ENCODE measurements around the gene CDK5RAP3.

CDK5RAP3 gene

DNA sequence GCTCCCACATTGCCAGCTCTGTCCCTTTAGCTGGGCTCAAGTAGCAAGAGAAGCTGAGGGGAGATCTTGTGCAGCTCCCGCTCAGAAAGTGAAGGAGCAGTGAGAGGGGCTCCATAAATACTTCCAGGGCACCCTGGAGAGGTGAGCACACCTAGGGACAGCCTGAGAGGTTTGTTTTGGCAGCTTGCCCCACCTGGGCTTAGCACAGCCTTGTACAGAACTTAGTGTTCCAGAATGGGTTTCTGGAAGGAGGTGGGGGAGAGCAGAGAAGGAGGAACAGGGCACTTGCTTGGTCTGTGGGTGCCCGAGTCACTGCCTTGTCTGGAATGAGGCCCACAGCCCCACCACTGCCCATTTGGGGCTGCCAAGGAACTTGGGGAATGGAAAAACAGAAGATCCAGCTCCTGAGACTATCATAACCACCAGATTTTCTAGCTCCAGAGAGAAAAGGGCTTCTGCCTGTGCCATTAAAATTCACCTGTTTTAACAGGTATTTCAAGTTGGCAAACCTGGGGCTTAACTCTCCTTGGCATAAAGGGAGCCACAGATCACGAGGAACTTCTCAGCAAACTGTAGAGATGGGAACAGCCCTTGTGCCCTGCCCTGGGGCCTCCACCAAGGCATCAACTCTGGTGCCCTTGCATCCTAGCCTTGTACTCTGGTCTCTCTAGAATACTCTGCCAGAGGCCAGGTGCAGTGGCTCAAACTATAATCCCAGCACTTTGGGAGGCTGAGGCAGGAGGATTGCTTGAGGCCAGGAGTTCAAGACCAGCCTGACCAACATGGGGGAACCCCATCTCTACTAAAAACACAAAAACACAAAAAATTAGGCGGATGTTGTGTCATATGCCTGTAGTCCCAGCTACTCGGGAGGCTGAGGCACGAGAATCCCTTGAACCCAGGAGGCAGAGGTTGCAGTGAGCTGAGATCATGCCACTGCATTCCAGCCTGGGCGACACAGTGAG is 15.1 kb upstream of the CDK5RAP3 start:
- H3K27me3 ChIP-seq (replicated peaks in 2 of 5; ENCODE audit: control insufficient read depth in 4 of 5, insufficient read depth in 5 of 5, low read length in 4 of 5): no peaks in the 10 kb centered on the region
- POLR2A ChIA-PET: no interaction called here
- H3K4me1 ChIP-seq (ENCODE audit: control extremely low read depth in 1 of 4, control insufficient read depth in 4 of 4, insufficient read depth in 4 of 4, low read length in 3 of 4): peaks cover 0 to 20% (median 12%) of the 10 kb centered on the region in 4 experiments
- WGBS (ENCODE audit: insufficient coverage): 96% methylated on average over 4 of the region's 7 CpGs
- no peak overlapping the region for H3K4me3 ChIP-seq (ENCODE audit: control insufficient read depth in 1 of 7, extremely low read depth in 1 of 7, insufficient read depth in 4 of 7, low read depth in 2 of 7, low read length in 6 of 7)
- CTCF ChIA-PET: interaction anchor here (1.3 to 29.2 kb wide), 4 partner anchors 4 to 62 kb away, joined by 4 to 504 read pairs (median 258); partner anchors contain the start of genes CDK5RAP3, PNPO and PRR15L
- no peak for DNase-seq
- no peak overlapping the region for H3K27ac ChIP-seq (ENCODE audit: insufficient read depth in 1 of 2, low read depth in 1 of 2, low read length in 2 of 2, poor library complexity in 1 of 2, severe bottlenecking in 2 of 2)
- no peaks in the 10 kb centered on the region for H3K9me3 ChIP-seq (ENCODE audit: control extremely low read depth in 1 of 5, control insufficient read depth in 4 of 5, insufficient read depth in 2 of 5, low read depth in 1 of 5, low read length in 4 of 5)
- no peaks in the 10 kb centered on the region for H3K36me3 ChIP-seq (ENCODE audit: control insufficient read depth in 4 of 4, insufficient read depth in 4 of 4, low read length in 3 of 4)

DNA sequence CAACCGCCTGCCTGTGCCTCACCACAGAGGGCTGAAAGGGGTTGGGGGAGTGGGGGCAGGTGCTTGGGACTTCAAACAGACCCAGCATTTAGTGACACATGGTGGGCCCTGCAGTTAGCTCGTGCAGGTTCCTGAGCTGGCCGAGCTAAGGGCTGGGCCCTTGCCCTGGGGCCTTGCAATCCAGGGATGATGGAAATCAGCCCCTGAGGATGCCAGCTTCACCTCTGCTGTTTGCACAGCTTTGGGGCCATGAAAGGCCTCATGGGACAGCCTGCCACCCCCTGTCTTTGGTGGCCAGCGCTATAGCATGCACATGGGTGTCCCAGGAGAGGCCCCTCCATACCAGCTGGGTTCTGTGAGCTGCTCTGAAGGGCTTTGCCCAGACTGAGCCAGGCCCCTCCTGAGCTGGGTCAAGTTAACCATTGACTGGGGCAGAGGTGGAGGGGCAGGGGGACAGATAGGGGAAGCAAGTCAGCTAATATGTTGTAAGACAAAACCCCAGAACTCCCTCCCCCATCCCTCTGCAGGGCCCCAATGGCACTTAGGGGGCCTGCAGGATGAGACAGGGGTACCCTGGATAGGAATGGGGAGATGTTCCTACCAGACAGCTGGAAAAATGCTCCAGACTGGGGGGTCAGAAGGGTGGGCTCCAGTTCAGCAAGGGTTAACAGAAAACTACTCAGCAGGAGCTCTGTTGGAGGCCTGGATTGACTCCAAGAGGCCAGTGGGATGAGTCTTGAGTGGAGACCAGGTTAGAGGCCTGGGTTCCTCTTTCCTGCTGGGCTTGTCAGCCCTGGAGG is 13.9 kb upstream of the CDK5RAP3 start:
- Histone ChIP-seq H3K4me1 (ENCODE audit: control extremely low read depth in 1 of 4, control insufficient read depth in 4 of 4, insufficient read depth in 4 of 4, low read length in 3 of 4) (peaks cover 0 to 10% (median 5%) of the 10 kb centered on the region in 4 experiments), H3K9me3 (ENCODE audit: control extremely low read depth in 1 of 5, control insufficient read depth in 4 of 5, insufficient read depth in 2 of 5, low read depth in 1 of 5, low read length in 4 of 5) (no peaks in the 10 kb centered on the region), H3K27me3 (replicated peaks in 2 of 5; ENCODE audit: control insufficient read depth in 4 of 5, insufficient read depth in 5 of 5, low read length in 4 of 5) (no peaks in the 10 kb centered on the region), H3K4me3 (ENCODE audit: control insufficient read depth in 1 of 7, extremely low read depth in 1 of 7, insufficient read depth in 4 of 7, low read depth in 2 of 7, low read length in 6 of 7) (no peak overlapping the region), H3K36me3 (ENCODE audit: control insufficient read depth in 4 of 4, insufficient read depth in 4 of 4, low read length in 3 of 4) (no peaks in the 10 kb centered on the region), H3K27ac (ENCODE audit: insufficient read depth in 1 of 2, low read depth in 1 of 2, low read length in 2 of 2, poor library complexity in 1 of 2, severe bottlenecking in 2 of 2) (no peak overlapping the region)
- DNase-seq: no peak
- CTCF ChIA-PET: interaction anchor here (3.9 to 29.2 kb wide), 3 partner anchors 5 to 61 kb away, joined by 12 to 504 read pairs (median 504); partner anchors contain the start of genes CDK5RAP3, PNPO and PRR15L
- POLR2A ChIA-PET: no interaction called here
- WGBS (ENCODE audit: insufficient coverage): 96% methylated on average over 4 of the region's 4 CpGs

DNA sequence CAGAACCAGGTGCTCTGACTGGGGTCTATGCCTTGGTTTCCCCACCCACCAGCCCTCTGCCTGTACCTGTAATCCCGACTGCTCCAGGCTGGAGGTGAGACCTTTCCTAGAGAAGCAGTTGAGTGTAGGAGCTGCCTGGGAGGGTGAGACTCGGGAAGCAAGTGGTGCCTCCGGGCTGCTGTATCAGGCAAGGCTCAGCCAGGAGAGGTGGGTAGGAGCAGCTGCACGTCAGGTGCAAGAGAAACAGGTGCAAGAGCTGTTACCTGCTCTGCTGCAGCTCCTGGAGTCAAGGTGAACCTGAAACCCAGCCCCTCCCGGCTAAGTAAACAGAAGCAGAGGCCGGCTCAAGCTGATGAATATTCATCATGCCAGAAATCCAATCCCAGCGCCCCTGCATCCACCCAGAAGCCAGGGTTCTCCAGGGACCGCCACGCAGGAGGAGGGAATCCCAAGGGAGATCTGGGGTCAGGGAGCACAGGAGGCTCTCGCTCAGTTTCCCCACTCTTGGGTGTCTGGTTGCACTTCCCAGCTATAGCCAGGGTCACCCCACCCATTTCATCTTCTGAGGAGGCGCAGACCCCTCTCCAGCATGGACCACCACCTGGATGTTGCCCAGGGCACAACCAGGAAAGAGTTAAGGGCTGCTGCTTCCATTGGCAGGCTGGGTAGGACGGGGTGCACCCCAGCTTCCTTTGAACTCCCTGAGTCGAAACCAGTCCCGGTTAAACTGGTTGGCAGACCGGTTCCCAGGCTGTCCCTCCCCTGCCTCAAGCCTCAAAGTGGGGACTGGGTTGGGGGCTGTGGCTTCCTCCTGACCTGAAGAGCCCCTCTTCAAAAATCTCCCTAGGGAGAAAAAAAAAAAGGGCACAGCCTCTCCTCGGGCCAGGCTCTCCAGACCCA is 13.1 kb upstream of the CDK5RAP3 start, which contains the start of gene PRR15L:
PRR15L (minus strand) TSS at position 293 of the 900 bp plus-strand sequence. CDS start 4,649 bp downstream, outside the sequence.
- Histone ChIP-seq H3K27ac (ENCODE audit: insufficient read depth in 1 of 2, low read depth in 1 of 2, low read length in 2 of 2, poor library complexity in 1 of 2, severe bottlenecking in 2 of 2) (no peak within 1 kb of the TSS), H3K27me3 (replicated peaks in 2 of 5; ENCODE audit: control insufficient read depth in 4 of 5, insufficient read depth in 5 of 5, low read length in 4 of 5) (no peaks in the 10 kb centered on the region), H3K36me3 (ENCODE audit: control insufficient read depth in 4 of 4, insufficient read depth in 4 of 4, low read length in 3 of 4) (no peaks in the 10 kb centered on the region), H3K4me1 (ENCODE audit: control extremely low read depth in 1 of 4, control insufficient read depth in 4 of 4, insufficient read depth in 4 of 4, low read length in 3 of 4) (peaks cover 0 to 5% (median 0%) of the 10 kb centered on the region in 4 experiments), H3K4me3 (ENCODE audit: control insufficient read depth in 1 of 7, extremely low read depth in 1 of 7, insufficient read depth in 4 of 7, low read depth in 2 of 7, low read length in 6 of 7) (no peak within 1 kb of the TSS), H3K9me3 (ENCODE audit: control extremely low read depth in 1 of 5, control insufficient read depth in 4 of 5, insufficient read depth in 2 of 5, low read depth in 1 of 5, low read length in 4 of 5) (no peaks in the 10 kb centered on the region)
- no peak for DNase-seq
- CTCF ChIA-PET: interaction anchor here (0.8 to 29.2 kb wide), 4 partner anchors 6 to 60 kb away, joined by 3 to 504 read pairs (median 258); partner anchors contain the start of genes CDK5RAP3, PNPO and PRR15L
- POLR2A ChIA-PET: interaction anchor here (0.9 kb wide), 1 partner anchor 8 kb away, joined by 3 read pairs; no protein-coding TSS in a partner anchor
- 93% methylated on average over 11 of the region's 16 CpGs for WGBS (ENCODE audit: insufficient coverage)

DNA sequence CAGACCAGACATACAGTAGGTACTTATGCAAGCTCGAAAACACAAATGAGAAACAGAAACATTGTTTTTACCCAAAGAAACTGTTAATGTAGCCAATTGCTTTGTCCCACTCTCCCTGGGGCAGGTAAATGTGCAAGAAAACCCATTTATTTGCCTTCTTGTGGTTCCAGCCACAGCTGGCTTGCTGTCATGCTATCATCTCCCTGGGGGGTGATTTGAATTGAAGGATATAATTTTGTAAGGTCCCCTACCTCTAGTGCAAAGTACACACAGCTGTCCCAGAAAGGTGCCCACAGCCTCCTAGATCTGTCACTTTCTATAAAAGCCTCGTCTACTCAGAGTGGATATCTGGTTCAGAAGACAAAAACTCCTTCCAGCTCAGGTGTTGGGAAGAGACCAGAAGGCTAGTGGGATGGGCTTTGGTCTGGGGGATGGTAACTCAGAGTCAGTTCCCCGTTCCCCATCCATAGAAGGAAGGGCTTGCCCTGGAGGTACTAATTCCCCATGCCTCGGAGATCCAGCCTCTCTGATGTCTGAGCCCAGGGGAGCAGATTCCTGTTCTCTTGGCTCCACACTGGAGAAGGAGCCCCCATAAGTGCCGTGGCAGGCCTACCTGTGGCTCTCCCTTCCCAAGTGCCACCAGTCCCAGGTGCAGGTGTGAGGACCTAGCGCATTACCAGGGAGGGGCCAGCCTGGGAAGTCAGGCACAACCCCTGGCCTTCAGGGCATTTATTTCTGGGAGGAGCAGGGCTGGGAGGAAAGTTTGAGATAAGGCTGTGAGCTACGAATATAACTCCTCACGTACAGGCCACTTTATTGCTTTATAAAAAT is 10.9 kb upstream of the CDK5RAP3 start:
- no peak for DNase-seq
- WGBS (ENCODE audit: insufficient coverage): 99% methylated on average over 7 of the region's 8 CpGs
- H3K27me3 ChIP-seq (replicated peaks in 2 of 5; ENCODE audit: control insufficient read depth in 4 of 5, insufficient read depth in 5 of 5, low read length in 4 of 5): no peaks in the 10 kb centered on the region
- ChIA-PET POLR2A (no interaction called here), CTCF (interaction anchor here (21.8 to 29.2 kb wide), 2 partner anchors 8 kb away, joined by 504 read pairs; partner anchors contain the start of genes CDK5RAP3, PNPO and PRR15L)
- H3K4me3 ChIP-seq (ENCODE audit: control insufficient read depth in 1 of 7, extremely low read depth in 1 of 7, insufficient read depth in 4 of 7, low read depth in 2 of 7, low read length in 6 of 7): no peak overlapping the region
- no peak overlapping the region for H3K27ac ChIP-seq (ENCODE audit: insufficient read depth in 1 of 2, low read depth in 1 of 2, low read length in 2 of 2, poor library complexity in 1 of 2, severe bottlenecking in 2 of 2)
- H3K36me3 ChIP-seq (ENCODE audit: control insufficient read depth in 4 of 4, insufficient read depth in 4 of 4, low read length in 3 of 4): no peaks in the 10 kb centered on the region
- no peaks in the 10 kb centered on the region for H3K9me3 ChIP-seq (ENCODE audit: control extremely low read depth in 1 of 5, control insufficient read depth in 4 of 5, insufficient read depth in 2 of 5, low read depth in 1 of 5, low read length in 4 of 5)
- peaks cover 0 to 5% (median 0%) of the 10 kb centered on the region in 4 experiments for H3K4me1 ChIP-seq (ENCODE audit: control extremely low read depth in 1 of 4, control insufficient read depth in 4 of 4, insufficient read depth in 4 of 4, low read length in 3 of 4)

DNA sequence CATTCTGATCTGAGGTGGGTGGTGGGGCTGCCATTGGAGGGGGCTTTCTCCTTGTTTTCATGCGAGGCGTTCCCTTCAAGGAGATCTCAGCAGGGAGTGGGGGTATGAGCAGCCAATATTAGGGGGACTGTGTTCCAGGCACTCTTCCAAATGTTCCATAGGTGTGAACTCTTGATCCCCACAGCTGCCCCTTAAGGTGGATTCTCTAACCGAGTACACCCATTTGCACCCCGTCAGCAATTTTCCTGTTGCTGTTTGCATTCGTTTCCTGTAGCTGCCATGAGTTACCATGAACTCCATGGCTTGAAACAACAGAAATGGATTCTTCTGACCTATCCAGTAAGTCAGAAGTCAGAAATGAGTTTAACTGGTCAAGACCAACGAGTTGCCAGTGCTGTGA is 9.5 kb upstream of the CDK5RAP3 start:
- CTCF ChIA-PET: interaction anchor here (0.7 to 29.2 kb wide), 3 partner anchors 7 to 107 kb away, joined by 3 to 504 read pairs (median 504); partner anchors contain the start of genes CDK5RAP3, PNPO and PRR15L
- WGBS (ENCODE audit: insufficient coverage): 93% methylated on average over 5 of the region's 6 CpGs
- no peak overlapping the region for H3K27ac ChIP-seq (ENCODE audit: insufficient read depth in 1 of 2, low read depth in 1 of 2, low read length in 2 of 2, poor library complexity in 1 of 2, severe bottlenecking in 2 of 2)
- H3K27me3 ChIP-seq (replicated peaks in 2 of 5; ENCODE audit: control insufficient read depth in 4 of 5, insufficient read depth in 5 of 5, low read length in 4 of 5): no peaks in the 10 kb centered on the region
- H3K36me3 ChIP-seq (ENCODE audit: control insufficient read depth in 4 of 4, insufficient read depth in 4 of 4, low read length in 3 of 4): no peaks in the 10 kb centered on the region
- POLR2A ChIA-PET: no interaction called here
- no peak overlapping the region for H3K4me3 ChIP-seq (ENCODE audit: control insufficient read depth in 1 of 7, extremely low read depth in 1 of 7, insufficient read depth in 4 of 7, low read depth in 2 of 7, low read length in 6 of 7)
- DNase-seq: no peak
- peaks cover 0 to 5% (median 0%) of the 10 kb centered on the region in 4 experiments for H3K4me1 ChIP-seq (ENCODE audit: control extremely low read depth in 1 of 4, control insufficient read depth in 4 of 4, insufficient read depth in 4 of 4, low read length in 3 of 4)
- no peaks in the 10 kb centered on the region for H3K9me3 ChIP-seq (ENCODE audit: control extremely low read depth in 1 of 5, control insufficient read depth in 4 of 5, insufficient read depth in 2 of 5, low read depth in 1 of 5, low read length in 4 of 5)
